Breast epithelium (tissue), 4 donors: ENCODE measurements around the gene CLSTN2. TPM values are rescaled to one million over a fixed set of nuclear protein-coding genes. Genes with fewer than 3 reads are reported as not detected.

Source experiments
- DNase-seq, 2 donors: peaks; one replicate each; pipeline ENCODE4 v3.0.0-alpha.2; 2019; ENCODE audit warnings: low spot score in 2 of 2
- H3K27ac ChIP-seq, 2 donors: fragments of 200-600 bp; sonication (generic) in 1 of 2; one replicate each; pipeline ENCODE4 v1.5.1; 2016 to 2019; ENCODE audit warnings: mild to moderate bottlenecking in 1 of 2
- H3K27me3 ChIP-seq, 2 donors: fragments of 200-600 bp; sonication (generic) in 1 of 2; one replicate each; pipeline versions ENCODE4 v1.5.1 to v1.6.0; 2017 to 2019; ENCODE audit warnings: control low read depth in 1 of 2, mild to moderate bottlenecking in 1 of 2
- H3K36me3 ChIP-seq: fragments of 200-600 bp; one replicate; pipeline ENCODE4 v1.5.1; 2019
- H3K4me1 ChIP-seq, 2 donors: fragments of 200-600 bp; sonication (generic); one replicate each; pipeline ENCODE4 v1.5.1; 2016 to 2019; ENCODE audit warnings: control low read depth in 1 of 2
- H3K4me3 ChIP-seq, 3 donors: fragments of 200-600 bp; sonication (generic); 1 replicate in 2 of 3; 2 replicates in 1 of 3; pipeline ENCODE4 v1.5.1; 2016 to 2019; ENCODE audit warnings: mild to moderate bottlenecking in 3 of 3, moderate library complexity in 2 of 3
- H3K9me3 ChIP-seq, 2 donors: fragments of 200-600 bp; sonication (generic) in 1 of 2; one replicate each; pipeline ENCODE4 v1.5.1; 2016 to 2019; ENCODE audit warnings: control low read depth in 1 of 2
- POLR2A ChIP-seq: fragments of 450-650 bp; IDR thresholded peaks from one replicate; pipeline ENCODE4 v1.6.1; 2016; ENCODE audit warnings: antibody characterized with exemption, mild to moderate bottlenecking, moderate library complexity
- POLR2AphosphoS5 ChIP-seq, 3 donors: sonication (generic); formaldehyde crosslinking; IDR thresholded peaks; one replicate each; pipeline ENCODE4 v1.6.1; 2017; ENCODE audit warnings: antibody characterized with exemption in 3 of 3
- intact Hi-C: fragments of 100-400 bp; cut with DNase I; formaldehyde crosslinking; loops from one replicate; pipeline ENCODE4 v1.15.1; 2023; ENCODE audit warnings: low total_unique reads
- total RNA-seq, 3 donors: library from RNA; depleted of rRNA; stranded (reverse); fragments of >200 nt; gene quantifications; one replicate each; pipeline ENCODE4 v1.1.0, GENCODE V29; 2016
- TF ChIP-seq, protein P1 (sequence below), 3 donors: fragments of 450-650 bp; IDR thresholded peaks; one replicate each; pipeline ENCODE4 v1.5.1; 2016 to 2017; ENCODE audit warnings: antibody characterized with exemption in 3 of 3, mild to moderate bottlenecking in 3 of 3, moderate library complexity in 3 of 3

The CLSTN2 gene
- total RNA-seq, 3 donors from 2014 or later, result 15.5 to 75.5 (median 33.1) TPM

GRCh38 chr3:140178482-140178881 lies 243.5 kb downstream of the CLSTN2 start:
- H3K36me3 ChIP-seq, result no peaks in the 10 kb centered on the region
- H3K4me3 ChIP-seq, result no peak overlapping the region
- no peaks in the 10 kb centered on the region for H3K27me3 ChIP-seq
- no peaks in the 10 kb centered on the region for H3K9me3 ChIP-seq
- no peaks in the 10 kb centered on the region for H3K4me1 ChIP-seq
- no peak for TF ChIP-seq POLR2A
- TF ChIP-seq POLR2AphosphoS5 (IDR thresholded peaks at IDR 0.05), result no peak
- TF ChIP-seq, protein P1, sequence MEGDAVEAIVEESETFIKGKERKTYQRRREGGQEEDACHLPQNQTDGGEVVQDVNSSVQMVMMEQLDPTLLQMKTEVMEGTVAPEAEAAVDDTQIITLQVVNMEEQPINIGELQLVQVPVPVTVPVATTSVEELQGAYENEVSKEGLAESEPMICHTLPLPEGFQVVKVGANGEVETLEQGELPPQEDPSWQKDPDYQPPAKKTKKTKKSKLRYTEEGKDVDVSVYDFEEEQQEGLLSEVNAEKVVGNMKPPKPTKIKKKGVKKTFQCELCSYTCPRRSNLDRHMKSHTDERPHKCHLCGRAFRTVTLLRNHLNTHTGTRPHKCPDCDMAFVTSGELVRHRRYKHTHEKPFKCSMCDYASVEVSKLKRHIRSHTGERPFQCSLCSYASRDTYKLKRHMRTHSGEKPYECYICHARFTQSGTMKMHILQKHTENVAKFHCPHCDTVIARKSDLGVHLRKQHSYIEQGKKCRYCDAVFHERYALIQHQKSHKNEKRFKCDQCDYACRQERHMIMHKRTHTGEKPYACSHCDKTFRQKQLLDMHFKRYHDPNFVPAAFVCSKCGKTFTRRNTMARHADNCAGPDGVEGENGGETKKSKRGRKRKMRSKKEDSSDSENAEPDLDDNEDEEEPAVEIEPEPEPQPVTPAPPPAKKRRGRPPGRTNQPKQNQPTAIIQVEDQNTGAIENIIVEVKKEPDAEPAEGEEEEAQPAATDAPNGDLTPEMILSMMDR (IDR thresholded peaks at IDR 0.05), result no peak
- intact Hi-C loops, result no loop called here
- no peak overlapping the region for H3K27ac ChIP-seq
- DNase-seq, result no peak

DNA sequence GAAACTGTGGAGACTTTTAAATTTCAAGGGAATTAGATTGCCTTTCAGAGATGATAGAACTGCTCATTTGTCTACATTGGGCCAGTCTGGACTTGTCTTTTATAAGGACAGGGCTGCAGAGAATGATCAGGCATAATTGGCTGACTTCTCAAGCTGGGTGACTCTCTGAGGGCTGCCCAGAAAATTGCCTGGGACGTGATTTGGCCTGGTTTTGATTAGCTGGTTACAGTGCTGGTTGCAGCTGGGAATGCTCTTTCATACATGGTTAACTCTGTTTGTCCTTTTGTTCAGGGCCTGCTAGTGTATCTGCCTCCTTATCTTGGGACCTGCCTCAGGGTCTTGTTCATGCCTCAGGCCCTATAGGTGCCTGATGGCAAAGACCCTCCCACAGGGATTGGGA lies 245.6 kb downstream of the CLSTN2 start:
- no peak for DNase-seq
- H3K27ac ChIP-seq, result no peak overlapping the region
- TF ChIP-seq POLR2AphosphoS5 (IDR thresholded peaks at IDR 0.05) (no peak), POLR2A (no peak)
- TF ChIP-seq, protein P1 (IDR thresholded peaks at IDR 0.05), result no peak
- H3K4me3 ChIP-seq, result no peak overlapping the region
- H3K4me1 ChIP-seq, result no peaks in the 10 kb centered on the region
- H3K36me3 ChIP-seq, result no peaks in the 10 kb centered on the region
- H3K27me3 ChIP-seq, result no peaks in the 10 kb centered on the region
- intact Hi-C loops, result no loop called here
- H3K9me3 ChIP-seq, result no peaks in the 10 kb centered on the region

DNA sequence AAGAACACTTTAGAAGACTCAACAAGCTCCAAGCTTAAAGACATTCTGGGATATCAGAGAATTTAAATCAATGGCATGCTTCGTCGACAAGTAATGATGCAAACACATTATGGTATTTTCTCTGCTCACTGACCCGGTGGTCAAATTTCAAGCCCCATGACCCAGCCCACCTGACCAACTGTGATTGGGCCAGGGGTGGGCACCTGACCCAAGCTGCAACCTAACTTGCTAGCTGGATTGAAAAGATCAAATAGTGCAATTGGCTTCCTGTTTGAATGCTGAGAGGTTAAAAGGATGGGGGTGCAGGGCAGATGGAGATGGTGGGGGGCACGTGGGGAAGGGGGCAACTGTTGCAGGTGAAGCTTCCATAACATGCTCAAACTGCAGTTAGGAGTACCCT lies 250.4 kb downstream of the CLSTN2 start:
- intact Hi-C loops, result no loop called here
- H3K4me1 ChIP-seq, result no peaks in the 10 kb centered on the region
- H3K27ac ChIP-seq, result no peak overlapping the region
- no peaks in the 10 kb centered on the region for H3K27me3 ChIP-seq
- H3K4me3 ChIP-seq, result no peak overlapping the region
- TF ChIP-seq POLR2A, result no peak
- no peak for TF ChIP-seq POLR2AphosphoS5 (IDR thresholded peaks at IDR 0.05)
- TF ChIP-seq, protein P1 (IDR thresholded peaks at IDR 0.05), result no peak
- H3K36me3 ChIP-seq, result no peaks in the 10 kb centered on the region
- no peaks in the 10 kb centered on the region for H3K9me3 ChIP-seq
- DNase-seq, result no peak

DNA sequence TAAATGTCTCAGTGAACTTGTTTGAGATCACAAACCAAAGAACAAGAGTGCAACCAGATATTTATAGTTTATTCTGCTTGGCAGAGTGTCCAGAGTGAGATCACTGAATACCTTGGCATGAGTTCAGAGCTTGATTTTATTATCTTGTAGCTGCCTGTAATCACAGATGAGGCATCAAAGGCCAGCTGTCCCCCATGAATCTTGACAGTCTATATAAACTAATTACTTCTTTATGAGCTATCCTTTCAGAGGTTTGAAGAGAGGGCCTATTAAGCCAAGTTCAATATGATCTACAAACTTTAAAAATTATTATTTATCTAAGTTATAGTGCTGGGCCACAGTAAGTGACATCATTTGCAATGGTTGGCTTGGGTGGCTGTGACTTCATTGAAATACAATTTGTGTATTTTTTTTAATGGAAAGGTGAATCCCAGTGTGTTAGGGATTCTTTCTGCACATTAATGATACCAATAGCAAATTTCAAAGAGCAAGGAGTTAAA lies 251.5 kb downstream of the CLSTN2 start:
- TF ChIP-seq, protein P1 (IDR thresholded peaks at IDR 0.05), result no peak
- TF ChIP-seq POLR2A, result no peak
- no peak for TF ChIP-seq POLR2AphosphoS5 (IDR thresholded peaks at IDR 0.05)
- H3K27me3 ChIP-seq, result no peaks in the 10 kb centered on the region
- H3K36me3 ChIP-seq, result no peaks in the 10 kb centered on the region
- no peak overlapping the region for H3K27ac ChIP-seq
- no peaks in the 10 kb centered on the region for H3K9me3 ChIP-seq
- H3K4me3 ChIP-seq, result no peak overlapping the region
- intact Hi-C loops, result no loop called here
- H3K4me1 ChIP-seq, result no peaks in the 10 kb centered on the region
- DNase-seq, result no peak

- DNase-seq, result no peak
- no peak overlapping the region for H3K27ac ChIP-seq
- intact Hi-C loops, result no loop called here
- no peaks in the 10 kb centered on the region for H3K9me3 ChIP-seq
- TF ChIP-seq POLR2A (no peak), POLR2AphosphoS5 (IDR thresholded peaks at IDR 0.05) (no peak)
- TF ChIP-seq, protein P1 (IDR thresholded peaks at IDR 0.05), result no peak
- H3K36me3 ChIP-seq, result no peaks in the 10 kb centered on the region
- no peaks in the 10 kb centered on the region for H3K4me1 ChIP-seq
- no peak overlapping the region for H3K4me3 ChIP-seq
- no peaks in the 10 kb centered on the region for H3K27me3 ChIP-seq
Measured at GRCh38 chr3:140187028-140187427, 252.0 kb downstream of the CLSTN2 start.
